Endothelial cell (in vitro differentiated cells): ENCODE measurements around the gene GRIN2A. TPM values are rescaled to one million over a fixed set of nuclear protein-coding genes. Genes with fewer than 3 reads are reported as not detected.

Experiments
- DNase-seq: peaks from one replicate; pipeline ENCODE4 v3.0.0; 2021; ENCODE audit warnings: low spot score
- H3K27ac Mint-ChIP-seq: one replicate; pipeline ENCODE4 v1.8.0; 2021; ENCODE audit warnings: mixed read lengths, inconsistent platforms; ENCODE audit not compliant: unreplicated experiment
- H3K27me3 Mint-ChIP-seq: one replicate; pipeline ENCODE4 v1.8.0; 2021; ENCODE audit warnings: mild to moderate bottlenecking, moderate library complexity, mixed read lengths, inconsistent platforms; ENCODE audit not compliant: unreplicated experiment
- H3K36me3 Mint-ChIP-seq: one replicate; pipeline ENCODE4 v1.8.0; 2021; ENCODE audit warnings: mild to moderate bottlenecking, low read depth, mixed read lengths, inconsistent platforms; ENCODE audit not compliant: unreplicated experiment
- H3K4me1 Mint-ChIP-seq: one replicate; pipeline ENCODE4 v1.8.0; 2021; ENCODE audit warnings: mild to moderate bottlenecking, mixed read lengths, inconsistent platforms; ENCODE audit not compliant: unreplicated experiment
- H3K4me3 Mint-ChIP-seq: one replicate; pipeline ENCODE4 v1.8.0; 2021; ENCODE audit warnings: mild to moderate bottlenecking, mixed read lengths, inconsistent platforms; ENCODE audit not compliant: unreplicated experiment
- H3K9me3 Mint-ChIP-seq: one replicate; pipeline ENCODE4 v1.8.0; 2021; ENCODE audit warnings: mixed read lengths, inconsistent platforms; ENCODE audit not compliant: unreplicated experiment
- total RNA-seq: library from RNA; stranded (reverse); fragmentation: NEBNext Ultra II Directional; extraction: Animal tissue kit (Norgen Biotek cat#: 25700); gene quantifications from one replicate; pipeline ENCODE4 v1.2.1, GENCODE V29; 2021; ENCODE audit not compliant: unreplicated experiment
- TF ChIP-seq, protein P1 (sequence below): fragments of 200-600 bp; sonication (generic); IDR thresholded peaks from one replicate; pipeline ENCODE4 v1.5.0; 2021; ENCODE audit warnings: antibody characterized with exemption; ENCODE audit not compliant: unreplicated experiment

GRIN2A gene
- total RNA-seq, 1 donor from 2014 or later = 0.03 TPM

DNA sequence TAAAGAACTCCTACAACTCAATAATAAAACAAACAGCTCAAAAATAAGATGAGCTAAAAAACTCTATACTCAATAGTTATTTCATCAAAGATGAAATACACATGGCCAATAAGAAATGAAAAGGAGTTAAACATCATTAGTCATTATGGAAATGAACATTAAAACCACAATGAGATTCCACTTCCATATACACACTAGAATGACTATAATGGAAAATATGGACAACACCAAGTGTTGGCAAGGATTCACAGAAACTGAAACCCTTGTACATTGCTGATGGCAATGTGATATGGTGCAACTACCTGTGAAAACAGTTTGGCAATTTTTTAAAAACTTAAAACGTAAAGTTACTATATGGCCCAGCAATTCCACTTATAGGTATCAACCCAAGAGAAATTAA lies 91.4 kb downstream of the GRIN2A start:
- Mint-ChIP-seq H3K9me3 (no peaks in the 10 kb centered on the region), H3K4me1 (no peaks in the 10 kb centered on the region), H3K4me3 (no peak overlapping the region), H3K27me3 (peaks cover 2% of the 10 kb centered on the region), H3K27ac (no peak overlapping the region), H3K36me3 (no peaks in the 10 kb centered on the region)
- TF ChIP-seq, protein P1, sequence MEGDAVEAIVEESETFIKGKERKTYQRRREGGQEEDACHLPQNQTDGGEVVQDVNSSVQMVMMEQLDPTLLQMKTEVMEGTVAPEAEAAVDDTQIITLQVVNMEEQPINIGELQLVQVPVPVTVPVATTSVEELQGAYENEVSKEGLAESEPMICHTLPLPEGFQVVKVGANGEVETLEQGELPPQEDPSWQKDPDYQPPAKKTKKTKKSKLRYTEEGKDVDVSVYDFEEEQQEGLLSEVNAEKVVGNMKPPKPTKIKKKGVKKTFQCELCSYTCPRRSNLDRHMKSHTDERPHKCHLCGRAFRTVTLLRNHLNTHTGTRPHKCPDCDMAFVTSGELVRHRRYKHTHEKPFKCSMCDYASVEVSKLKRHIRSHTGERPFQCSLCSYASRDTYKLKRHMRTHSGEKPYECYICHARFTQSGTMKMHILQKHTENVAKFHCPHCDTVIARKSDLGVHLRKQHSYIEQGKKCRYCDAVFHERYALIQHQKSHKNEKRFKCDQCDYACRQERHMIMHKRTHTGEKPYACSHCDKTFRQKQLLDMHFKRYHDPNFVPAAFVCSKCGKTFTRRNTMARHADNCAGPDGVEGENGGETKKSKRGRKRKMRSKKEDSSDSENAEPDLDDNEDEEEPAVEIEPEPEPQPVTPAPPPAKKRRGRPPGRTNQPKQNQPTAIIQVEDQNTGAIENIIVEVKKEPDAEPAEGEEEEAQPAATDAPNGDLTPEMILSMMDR = no peak
- no peak for DNase-seq

GRCh38 chr16:10088380-10088793 lies 93.8 kb downstream of the GRIN2A start:
- no peak for DNase-seq
- no peaks in the 10 kb centered on the region for H3K36me3 Mint-ChIP-seq
- TF ChIP-seq, protein P1 = no peak
- H3K27ac Mint-ChIP-seq = no peak overlapping the region
- H3K27me3 Mint-ChIP-seq = peaks cover 2% of the 10 kb centered on the region
- H3K4me3 Mint-ChIP-seq = no peak overlapping the region
- H3K4me1 Mint-ChIP-seq = no peaks in the 10 kb centered on the region
- H3K9me3 Mint-ChIP-seq = no peaks in the 10 kb centered on the region

- no peaks in the 10 kb centered on the region for H3K36me3 Mint-ChIP-seq
- no peak overlapping the region for H3K4me3 Mint-ChIP-seq
- H3K4me1 Mint-ChIP-seq = no peaks in the 10 kb centered on the region
- no peak overlapping the region for H3K27ac Mint-ChIP-seq
- H3K9me3 Mint-ChIP-seq = no peaks in the 10 kb centered on the region
- DNase-seq = no peak
- peaks cover 2% of the 10 kb centered on the region for H3K27me3 Mint-ChIP-seq
- TF ChIP-seq, protein P1 = no peak
Observed at GRCh38 chr16:10087151-10087550, 95.1 kb downstream of the GRIN2A start.

DNA sequence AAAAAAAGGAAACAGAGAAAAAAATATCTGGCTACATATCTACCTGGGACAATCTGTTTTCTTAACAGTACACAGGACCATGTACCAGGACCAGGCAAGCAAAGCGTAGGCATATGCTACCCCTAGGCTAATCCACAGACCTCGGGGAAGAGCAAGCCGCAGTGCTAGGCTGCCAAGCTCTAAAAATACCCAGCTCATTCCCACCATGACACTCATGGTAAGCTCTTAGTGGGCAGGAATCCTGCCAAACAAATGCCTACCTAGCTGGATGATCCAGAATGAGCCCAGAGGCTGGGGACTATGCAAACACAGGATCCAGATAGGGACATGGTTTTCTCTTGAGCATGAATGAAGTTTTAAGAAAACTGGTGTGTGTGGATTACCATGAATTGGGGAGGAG lies 95.6 kb downstream of the GRIN2A start:
- Mint-ChIP-seq H3K4me3 (no peak overlapping the region), H3K27me3 (peaks cover 2% of the 10 kb centered on the region), H3K36me3 (no peaks in the 10 kb centered on the region), H3K4me1 (no peaks in the 10 kb centered on the region), H3K9me3 (no peaks in the 10 kb centered on the region), H3K27ac (no peak overlapping the region)
- TF ChIP-seq, protein P1 = no peak
- no peak for DNase-seq

- Mint-ChIP-seq H3K27ac (no peak overlapping the region), H3K27me3 (peaks cover 2% of the 10 kb centered on the region), H3K9me3 (no peaks in the 10 kb centered on the region), H3K36me3 (no peaks in the 10 kb centered on the region), H3K4me3 (no peak overlapping the region), H3K4me1 (no peaks in the 10 kb centered on the region)
- no peak for DNase-seq
- TF ChIP-seq, protein P1 = no peak
Observed at GRCh38 chr16:10085078-10085798, 97.0 kb downstream of the GRIN2A start.
